Fibroblast of skin of left quadriceps (primary cell): ENCODE results near the gene CTRB1.
A peak's percentile ranks its signal among the peaks of the same experiment; 100 is the strongest.
"Not testable (repeated sequence)": the region's sequence is repeated elsewhere in the genome, so short reads cannot be mapped to it uniquely, and the experiment has no call there.

ENCODE experiments used
- DNase-seq, 2 experiments: peaks; one replicate each; pipeline ENCODE4 v3.0.0-alpha.2; 2013; ENCODE audit warnings: low read depth in 2 of 2

Gene CTRB1

GRCh38 chr16:75254359-75254837, 35.6 kb downstream of the CTRB1 start:
- peak; percentile 51 to 58 for DNase-seq

GRCh38 chr16:75256059-75256571, 37.3 kb downstream of the CTRB1 start:
- no peak for DNase-seq

GRCh38 chr16:75256696-75257343, 38.0 kb downstream of the CTRB1 start:
- DNase-seq: no peak

GRCh38 chr16:75257886-75258806, 39.4 kb downstream of the CTRB1 start:
- DNase-seq: no peak

GRCh38 chr16:75258807-75259141, 40.0 kb downstream of the CTRB1 start:
- no peak for DNase-seq

GRCh38 chr16:75260851-75261589, 42.2 kb downstream of the CTRB1 start:
- DNase-seq: no peak

GRCh38 chr16:75261590-75262078, 42.8 kb downstream of the CTRB1 start:
- DNase-seq: no peak

GRCh38 chr16:75262104-75262799, 43.5 kb downstream of the CTRB1 start:
- no peak for DNase-seq

- no peak for DNase-seq
Measured at GRCh38 chr16:75262800-75263127, 44.0 kb downstream of the CTRB1 start.

- no peak for DNase-seq
Measured at GRCh38 chr16:75263291-75263962, 44.6 kb downstream of the CTRB1 start.

- no peak for DNase-seq
Measured at GRCh38 chr16:75263963-75264445, 45.2 kb downstream of the CTRB1 start.

- no peak for DNase-seq
Measured at GRCh38 chr16:75264457-75264998, 45.7 kb downstream of the CTRB1 start.

- no peak for DNase-seq
Measured at GRCh38 chr16:75264999-75265910, 46.5 kb downstream of the CTRB1 start.

GRCh38 chr16:75265911-75266701, 47.3 kb downstream of the CTRB1 start:
- DNase-seq: no peak

- no peak for DNase-seq
Measured at GRCh38 chr16:75266738-75267630, 48.2 kb downstream of the CTRB1 start.

GRCh38 chr16:75267631-75268264, 49.0 kb downstream of the CTRB1 start:
- no peak for DNase-seq

GRCh38 chr16:75269358-75269757, 50.6 kb downstream of the CTRB1 start:
- DNase-seq: not testable (repeated sequence)
